Measurements from ENCODE around the gene OR6K3.

DNA sequence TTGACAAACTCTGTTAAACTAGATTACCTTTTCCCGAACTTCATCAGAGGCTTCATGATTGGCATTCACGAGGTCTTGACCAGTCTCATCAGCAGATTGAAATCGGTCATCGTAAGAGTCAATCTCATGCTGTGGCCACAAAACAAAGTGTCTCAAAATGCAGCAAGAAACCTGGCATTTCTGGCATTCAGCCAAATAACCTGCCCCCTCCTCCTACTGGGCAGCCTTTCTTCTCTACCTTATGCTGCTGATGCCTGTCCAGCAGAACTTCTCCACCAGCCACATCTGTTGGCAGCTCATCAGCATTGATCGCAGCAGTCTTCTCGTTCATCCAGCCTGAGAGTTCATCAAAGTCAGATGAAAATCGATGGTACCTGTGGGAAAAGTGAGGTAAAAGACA, 46.2 kb downstream of the OR6K3 start:
- TF ChIP-seq ZNF577 (CRISPR knock-in tag; IDR thresholded peaks at IDR 0.05; ENCODE audit: borderline replicate concordance, low read depth), result no peak
- no peak for TF ChIP-seq YY1 (IDR thresholded peaks at IDR 0.05; ENCODE audit: insufficient read depth, insufficient replicate concordance, low read depth, low read length)
- no peak for TF ChIP-seq PHF8 (CRISPR knock-in tag; IDR thresholded peaks at IDR 0.05)
- no peak for TF ChIP-seq MYNN (CRISPR knock-in tag; IDR thresholded peaks at IDR 0.05; ENCODE audit: low read depth)
- TF ChIP-seq, protein P1, sequence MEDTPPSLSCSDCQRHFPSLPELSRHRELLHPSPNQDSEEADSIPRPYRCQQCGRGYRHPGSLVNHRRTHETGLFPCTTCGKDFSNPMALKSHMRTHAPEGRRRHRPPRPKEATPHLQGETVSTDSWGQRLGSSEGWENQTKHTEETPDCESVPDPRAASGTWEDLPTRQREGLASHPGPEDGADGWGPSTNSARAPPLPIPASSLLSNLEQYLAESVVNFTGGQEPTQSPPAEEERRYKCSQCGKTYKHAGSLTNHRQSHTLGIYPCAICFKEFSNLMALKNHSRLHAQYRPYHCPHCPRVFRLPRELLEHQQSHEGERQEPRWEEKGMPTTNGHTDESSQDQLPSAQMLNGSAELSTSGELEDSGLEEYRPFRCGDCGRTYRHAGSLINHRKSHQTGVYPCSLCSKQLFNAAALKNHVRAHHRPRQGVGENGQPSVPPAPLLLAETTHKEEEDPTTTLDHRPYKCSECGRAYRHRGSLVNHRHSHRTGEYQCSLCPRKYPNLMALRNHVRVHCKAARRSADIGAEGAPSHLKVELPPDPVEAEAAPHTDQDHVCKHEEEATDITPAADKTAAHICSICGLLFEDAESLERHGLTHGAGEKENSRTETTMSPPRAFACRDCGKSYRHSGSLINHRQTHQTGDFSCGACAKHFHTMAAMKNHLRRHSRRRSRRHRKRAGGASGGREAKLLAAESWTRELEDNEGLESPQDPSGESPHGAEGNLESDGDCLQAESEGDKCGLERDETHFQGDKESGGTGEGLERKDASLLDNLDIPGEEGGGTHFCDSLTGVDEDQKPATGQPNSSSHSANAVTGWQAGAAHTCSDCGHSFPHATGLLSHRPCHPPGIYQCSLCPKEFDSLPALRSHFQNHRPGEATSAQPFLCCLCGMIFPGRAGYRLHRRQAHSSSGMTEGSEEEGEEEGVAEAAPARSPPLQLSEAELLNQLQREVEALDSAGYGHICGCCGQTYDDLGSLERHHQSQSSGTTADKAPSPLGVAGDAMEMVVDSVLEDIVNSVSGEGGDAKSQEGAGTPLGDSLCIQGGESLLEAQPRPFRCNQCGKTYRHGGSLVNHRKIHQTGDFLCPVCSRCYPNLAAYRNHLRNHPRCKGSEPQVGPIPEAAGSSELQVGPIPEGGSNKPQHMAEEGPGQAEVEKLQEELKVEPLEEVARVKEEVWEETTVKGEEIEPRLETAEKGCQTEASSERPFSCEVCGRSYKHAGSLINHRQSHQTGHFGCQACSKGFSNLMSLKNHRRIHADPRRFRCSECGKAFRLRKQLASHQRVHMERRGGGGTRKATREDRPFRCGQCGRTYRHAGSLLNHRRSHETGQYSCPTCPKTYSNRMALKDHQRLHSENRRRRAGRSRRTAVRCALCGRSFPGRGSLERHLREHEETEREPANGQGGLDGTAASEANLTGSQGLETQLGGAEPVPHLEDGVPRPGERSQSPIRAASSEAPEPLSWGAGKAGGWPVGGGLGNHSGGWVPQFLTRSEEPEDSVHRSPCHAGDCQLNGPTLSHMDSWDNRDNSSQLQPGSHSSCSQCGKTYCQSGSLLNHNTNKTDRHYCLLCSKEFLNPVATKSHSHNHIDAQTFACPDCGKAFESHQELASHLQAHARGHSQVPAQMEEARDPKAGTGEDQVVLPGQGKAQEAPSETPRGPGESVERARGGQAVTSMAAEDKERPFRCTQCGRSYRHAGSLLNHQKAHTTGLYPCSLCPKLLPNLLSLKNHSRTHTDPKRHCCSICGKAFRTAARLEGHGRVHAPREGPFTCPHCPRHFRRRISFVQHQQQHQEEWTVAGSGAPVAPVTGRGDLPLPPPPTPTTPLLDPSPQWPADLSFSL (CRISPR knock-in tag; IDR thresholded peaks at IDR 0.05), result no peak
- TF ChIP-seq, protein P2, sequence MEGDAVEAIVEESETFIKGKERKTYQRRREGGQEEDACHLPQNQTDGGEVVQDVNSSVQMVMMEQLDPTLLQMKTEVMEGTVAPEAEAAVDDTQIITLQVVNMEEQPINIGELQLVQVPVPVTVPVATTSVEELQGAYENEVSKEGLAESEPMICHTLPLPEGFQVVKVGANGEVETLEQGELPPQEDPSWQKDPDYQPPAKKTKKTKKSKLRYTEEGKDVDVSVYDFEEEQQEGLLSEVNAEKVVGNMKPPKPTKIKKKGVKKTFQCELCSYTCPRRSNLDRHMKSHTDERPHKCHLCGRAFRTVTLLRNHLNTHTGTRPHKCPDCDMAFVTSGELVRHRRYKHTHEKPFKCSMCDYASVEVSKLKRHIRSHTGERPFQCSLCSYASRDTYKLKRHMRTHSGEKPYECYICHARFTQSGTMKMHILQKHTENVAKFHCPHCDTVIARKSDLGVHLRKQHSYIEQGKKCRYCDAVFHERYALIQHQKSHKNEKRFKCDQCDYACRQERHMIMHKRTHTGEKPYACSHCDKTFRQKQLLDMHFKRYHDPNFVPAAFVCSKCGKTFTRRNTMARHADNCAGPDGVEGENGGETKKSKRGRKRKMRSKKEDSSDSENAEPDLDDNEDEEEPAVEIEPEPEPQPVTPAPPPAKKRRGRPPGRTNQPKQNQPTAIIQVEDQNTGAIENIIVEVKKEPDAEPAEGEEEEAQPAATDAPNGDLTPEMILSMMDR (CRISPR knock-in tag; IDR thresholded peaks at IDR 0.05), result no peak
- TF ChIP-seq, protein P3, sequence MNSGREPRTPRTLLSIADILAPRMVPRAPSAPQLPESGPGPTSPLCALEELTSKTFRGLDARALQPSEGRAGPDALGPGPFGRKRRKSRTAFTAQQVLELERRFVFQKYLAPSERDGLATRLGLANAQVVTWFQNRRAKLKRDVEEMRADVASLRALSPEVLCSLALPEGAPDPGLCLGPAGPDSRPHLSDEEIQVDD (CRISPR knock-in tag; IDR thresholded peaks at IDR 0.05; ENCODE audit: borderline replicate concordance), result no peak
- no peak for TF ChIP-seq ZFP36L2 (CRISPR knock-in tag; IDR thresholded peaks at IDR 0.05)
- no peak for TF ChIP-seq POLR2AphosphoS5 (IDR thresholded peaks at IDR 0.05; ENCODE audit: low read depth, low read length)
- no peak for TF ChIP-seq ZNF282 (IDR thresholded peaks at IDR 0.05; ENCODE audit: partially characterized antibody)
- no peak for TF ChIP-seq FOSL1 (CRISPR knock-in tag; IDR thresholded peaks at IDR 0.05; ENCODE audit: borderline replicate concordance)
- TF ChIP-seq POLR2A (IDR thresholded peaks at IDR 0.05; ENCODE audit: insufficient read depth in 1 of 2, low read depth in 2 of 2, low read length in 2 of 2), result no peak
